Measurements from ENCODE around the gene GRHL1. TPM values are rescaled to one million over a fixed set of nuclear protein-coding genes. Genes with fewer than 3 reads are reported as not detected.

The GRHL1 gene
- total and polyA plus RNA-seq, 2 donors: 2.8 to 15.9 TPM

GRCh38 chr2:10042301-10043161, 91.0 kb downstream of the GRHL1 start:
- no peak for DNase-seq (ENCODE audit: extremely low spot score)
- 12% methylated on average over 54 of the region's 54 CpGs for WGBS
- Histone ChIP-seq H3K27ac (ENCODE audit: low read depth) (peak overlapping the region; percentile 51), H3K36me3 (ENCODE audit: insufficient read depth) (no peaks in the 10 kb centered on the region), H3K4me3 (ENCODE audit: low read depth, low read length) (peak overlapping the region; percentile 18), H3K4me1 (ENCODE audit: insufficient read depth) (no peaks in the 10 kb centered on the region)

- WGBS: under 1% methylated on average over 97 of the region's 104 CpGs
- Histone ChIP-seq H3K27ac (ENCODE audit: low read depth) (peak within 1 kb of the TSS; percentile 95), H3K4me1 (ENCODE audit: insufficient read depth) (no peaks in the 10 kb centered on the region), H3K4me3 (ENCODE audit: low read depth, low read length) (peak within 1 kb of the TSS; percentile 82), H3K36me3 (ENCODE audit: insufficient read depth) (peaks cover 3% of the 10 kb centered on the region)
- no peak for DNase-seq (ENCODE audit: extremely low spot score)
Measured at GRCh38 chr2:10043256-10043905, 91.9 kb downstream of the GRHL1 start, which contains the start of gene KLF11. Gene KLF11, plus strand, starts transcription at chr2:10043550. Its CDS starts 167 bp downstream, at chr2:10043717.

- peak overlapping the region; percentile 95 for H3K27ac ChIP-seq (ENCODE audit: low read depth)
- peak overlapping the region; percentile 82 for H3K4me3 ChIP-seq (ENCODE audit: low read depth, low read length)
- no peak for DNase-seq (ENCODE audit: extremely low spot score)
- 6% methylated on average over 89 of the region's 90 CpGs for WGBS
- H3K4me1 ChIP-seq (ENCODE audit: insufficient read depth): no peaks in the 10 kb centered on the region
- H3K36me3 ChIP-seq (ENCODE audit: insufficient read depth): peaks cover 3% of the 10 kb centered on the region
Measured at GRCh38 chr2:10043906-10044601, 92.6 kb downstream of the GRHL1 start.

GRCh38 chr2:10045561-10046355, 94.3 kb downstream of the GRHL1 start:
- no peak for DNase-seq (ENCODE audit: extremely low spot score)
- Histone ChIP-seq H3K4me3 (ENCODE audit: low read depth, low read length) (no peak overlapping the region), H3K4me1 (ENCODE audit: insufficient read depth) (no peaks in the 10 kb centered on the region), H3K36me3 (ENCODE audit: insufficient read depth) (peaks cover 3% of the 10 kb centered on the region), H3K27ac (ENCODE audit: low read depth) (no peak overlapping the region)
- 82% methylated on average over 20 of the region's 20 CpGs for WGBS

GRCh38 chr2:10046931-10047330, 95.4 kb downstream of the GRHL1 start:
- DNase-seq (ENCODE audit: extremely low spot score): no peak
- Histone ChIP-seq H3K27ac (ENCODE audit: low read depth) (no peak overlapping the region), H3K4me1 (ENCODE audit: insufficient read depth) (no peaks in the 10 kb centered on the region), H3K4me3 (ENCODE audit: low read depth, low read length) (no peak overlapping the region), H3K36me3 (ENCODE audit: insufficient read depth) (peaks cover 3% of the 10 kb centered on the region)
- WGBS: 61% methylated on average over 7 of the region's 7 CpGs

- Histone ChIP-seq H3K36me3 (ENCODE audit: insufficient read depth) (peaks cover 3% of the 10 kb centered on the region), H3K4me1 (ENCODE audit: insufficient read depth) (no peaks in the 10 kb centered on the region), H3K4me3 (ENCODE audit: low read depth, low read length) (no peak overlapping the region), H3K27ac (ENCODE audit: low read depth) (no peak overlapping the region)
- WGBS: 81% methylated on average over 15 of the region's 15 CpGs
- DNase-seq (ENCODE audit: extremely low spot score): no peak
Measured at GRCh38 chr2:10047616-10048500, 96.4 kb downstream of the GRHL1 start.

GRCh38 chr2:10048501-10049171, 97.1 kb downstream of the GRHL1 start:
- no peak overlapping the region for H3K4me3 ChIP-seq (ENCODE audit: low read depth, low read length)

More at GRCh38 chr2:10048501-10049171, 97.1 kb downstream of the GRHL1 start:
- Histone ChIP-seq H3K27ac (ENCODE audit: low read depth) (no peak overlapping the region), H3K4me1 (ENCODE audit: insufficient read depth) (peaks cover 2% of the 10 kb centered on the region), H3K36me3 (ENCODE audit: insufficient read depth) (peaks cover 3% of the 10 kb centered on the region)
- 55% methylated on average over 10 of the region's 10 CpGs for WGBS
- DNase-seq (ENCODE audit: extremely low spot score): no peak

Other genes with a start within 250 kb of the GRHL1 start
- 53.4 TPM for gene TAF1B, start 108.2 kb upstream of the GRHL1 start, total RNA-seq
- gene TAF1B, start 108.2 kb upstream of the GRHL1 start, polyA plus RNA-seq: 7.5 TPM
- 17.7 TPM for gene KLF11, start 91.9 kb downstream of the GRHL1 start, total RNA-seq
- gene KLF11, start 91.9 kb downstream of the GRHL1 start, polyA plus RNA-seq: 20.7 TPM
- gene CYS1, start 128.7 kb downstream of the GRHL1 start, total RNA-seq: 7.2 TPM
- gene CYS1, start 128.7 kb downstream of the GRHL1 start, polyA plus RNA-seq: 6.2 TPM
- 24.8 TPM for gene RRM2, start 171.0 kb downstream of the GRHL1 start, total RNA-seq
- gene RRM2, start 171.0 kb downstream of the GRHL1 start, polyA plus RNA-seq: 0.92 TPM

Data from urinary bladder (tissue), 4 donors.